ENCODE measurements around the gene MMUT. TPM values are rescaled to one million over a fixed set of nuclear protein-coding genes. Genes with fewer than 3 reads are reported as not detected.
"Not testable (repeated sequence)": the region's sequence is repeated elsewhere in the genome, so short reads cannot be mapped to it uniquely, and the experiment has no call there.

The MMUT gene
- total RNA-seq, 1 donor from 2014 or later: 27.6 TPM

GRCh38 chr6:49499126-49499525 lies 36.1 kb upstream of the MMUT start:
- Mint-ChIP-seq H3K36me3 (no peaks in the 10 kb centered on the region), H3K27ac (no peak overlapping the region), H3K4me1 (ENCODE audit: unreplicated experiment) (no peaks in the 10 kb centered on the region), H3K4me3 (no peak overlapping the region), H3K27me3 (no peaks in the 10 kb centered on the region), H3K9me3 (no peaks in the 10 kb centered on the region)
- DNase-seq (ENCODE audit: extremely low spot score, unreplicated experiment): no peak
- TF ChIP-seq CTCF (conservative IDR thresholded peaks at IDR 0.05): no peak

GRCh38 chr6:49497304-49497703 lies 34.3 kb upstream of the MMUT start:
- H3K9me3 Mint-ChIP-seq: no peaks in the 10 kb centered on the region
- TF ChIP-seq CTCF (conservative IDR thresholded peaks at IDR 0.05): no peak
- DNase-seq (ENCODE audit: extremely low spot score, unreplicated experiment): no peak

GRCh38 chr6:49490633-49491032 lies 27.6 kb upstream of the MMUT start:
- Mint-ChIP-seq H3K4me3 (no peak overlapping the region), H3K4me1 (ENCODE audit: unreplicated experiment) (no peaks in the 10 kb centered on the region), H3K27ac (no peak overlapping the region), H3K9me3 (no peaks in the 10 kb centered on the region), H3K36me3 (peaks cover 10% of the 10 kb centered on the region), H3K27me3 (no peaks in the 10 kb centered on the region)
- no peak for DNase-seq (ENCODE audit: extremely low spot score, unreplicated experiment)
- no peak for TF ChIP-seq CTCF (conservative IDR thresholded peaks at IDR 0.05)

More at GRCh38 chr6:49497304-49497703, 34.3 kb upstream of the MMUT start:
- H3K27me3 Mint-ChIP-seq: no peaks in the 10 kb centered on the region
- H3K4me3 Mint-ChIP-seq: no peak overlapping the region
- H3K27ac Mint-ChIP-seq: no peak overlapping the region
- no peaks in the 10 kb centered on the region for H3K36me3 Mint-ChIP-seq
- H3K4me1 Mint-ChIP-seq (ENCODE audit: unreplicated experiment): no peaks in the 10 kb centered on the region

- H3K27ac Mint-ChIP-seq; H3K4me1 Mint-ChIP-seq (ENCODE audit: unreplicated experiment): not testable (repeated sequence)
These were observed 20.3 kb upstream of the MMUT start for GRCh38 chr6:49483380-49483779.

DNA sequence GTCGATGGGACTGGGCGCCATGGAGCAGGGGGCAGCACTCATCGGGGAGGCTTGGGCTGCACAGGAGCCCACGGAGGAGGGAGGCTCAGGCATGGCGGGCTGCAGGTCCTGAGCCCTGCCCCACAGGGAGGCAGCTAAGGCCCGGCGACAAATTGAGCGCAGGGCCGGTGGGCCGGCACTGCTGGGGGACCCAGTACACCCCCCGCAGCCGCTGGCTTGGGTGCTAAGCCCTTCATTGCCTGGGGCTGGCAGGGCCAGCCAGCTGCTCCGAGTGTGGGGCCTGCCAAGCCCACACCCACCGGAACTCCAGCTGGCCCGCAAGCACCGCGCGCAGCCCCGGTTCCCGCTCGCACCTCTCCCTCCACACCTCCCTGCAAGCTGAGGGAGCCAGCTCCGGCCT lies 18.8 kb upstream of the MMUT start:
- not testable (repeated sequence) for H3K4me3 Mint-ChIP-seq; DNase-seq (ENCODE audit: extremely low spot score, unreplicated experiment); H3K27ac Mint-ChIP-seq; H3K4me1 Mint-ChIP-seq (ENCODE audit: unreplicated experiment); H3K9me3 Mint-ChIP-seq; H3K27me3 Mint-ChIP-seq
- H3K36me3 Mint-ChIP-seq: peaks cover 15% of the 10 kb centered on the region

More at GRCh38 chr6:49483380-49483779, 20.3 kb upstream of the MMUT start:
- not testable (repeated sequence) for H3K27me3 Mint-ChIP-seq; H3K9me3 Mint-ChIP-seq; H3K4me3 Mint-ChIP-seq; DNase-seq (ENCODE audit: extremely low spot score, unreplicated experiment)
- peaks cover 16% of the 10 kb centered on the region for H3K36me3 Mint-ChIP-seq

GRCh38 chr6:49479308-49479970 lies 16.4 kb upstream of the MMUT start:
- Mint-ChIP-seq H3K36me3 (peaks cover 30% of the 10 kb centered on the region), H3K4me3 (no peak overlapping the region), H3K4me1 (ENCODE audit: unreplicated experiment) (no peaks in the 10 kb centered on the region), H3K27me3 (no peaks in the 10 kb centered on the region), H3K9me3 (no peaks in the 10 kb centered on the region), H3K27ac (no peak overlapping the region)
- no peak for DNase-seq (ENCODE audit: extremely low spot score, unreplicated experiment)
- no peak for TF ChIP-seq CTCF (conservative IDR thresholded peaks at IDR 0.05)

DNA sequence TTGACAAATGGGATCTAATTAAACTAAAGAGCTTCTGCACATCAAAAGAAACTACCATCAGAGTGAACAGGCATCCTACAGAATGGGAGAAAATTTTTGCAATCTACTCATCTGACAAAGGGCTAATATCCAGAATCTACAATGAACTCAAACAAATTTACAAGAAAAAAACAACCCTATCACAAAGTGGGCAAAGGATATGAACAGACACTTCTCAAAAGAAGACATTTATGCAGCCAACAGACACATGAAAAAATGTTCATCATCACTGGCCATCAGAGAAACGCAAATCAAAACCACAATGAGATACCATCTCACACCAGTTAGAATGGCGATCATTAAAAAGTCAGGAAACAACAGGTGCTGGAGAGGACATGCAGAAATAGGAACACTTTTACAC lies 13.5 kb upstream of the MMUT start:
- not testable (repeated sequence) for H3K4me1 Mint-ChIP-seq (ENCODE audit: unreplicated experiment); H3K27me3 Mint-ChIP-seq; H3K27ac Mint-ChIP-seq; H3K9me3 Mint-ChIP-seq; DNase-seq (ENCODE audit: extremely low spot score, unreplicated experiment); H3K4me3 Mint-ChIP-seq
- peaks cover 37% of the 10 kb centered on the region for H3K36me3 Mint-ChIP-seq

All from type B pancreatic cell (in vitro differentiated cells).